HG02571 (cell line): ENCODE results near the gene RALB.
"Not testable (repeated sequence)": the region's sequence is repeated elsewhere in the genome, so short reads cannot be mapped to it uniquely, and the experiment has no call there.

Experiments used
- ATAC-seq: cut with Tn5 transposase; IDR thresholded peaks from one replicate; pipeline ENCODE4 v1.9.1; 2021; ENCODE audit warnings: mild to moderate bottlenecking, moderate library complexity; ENCODE audit not compliant: unreplicated experiment

RALB gene

DNA sequence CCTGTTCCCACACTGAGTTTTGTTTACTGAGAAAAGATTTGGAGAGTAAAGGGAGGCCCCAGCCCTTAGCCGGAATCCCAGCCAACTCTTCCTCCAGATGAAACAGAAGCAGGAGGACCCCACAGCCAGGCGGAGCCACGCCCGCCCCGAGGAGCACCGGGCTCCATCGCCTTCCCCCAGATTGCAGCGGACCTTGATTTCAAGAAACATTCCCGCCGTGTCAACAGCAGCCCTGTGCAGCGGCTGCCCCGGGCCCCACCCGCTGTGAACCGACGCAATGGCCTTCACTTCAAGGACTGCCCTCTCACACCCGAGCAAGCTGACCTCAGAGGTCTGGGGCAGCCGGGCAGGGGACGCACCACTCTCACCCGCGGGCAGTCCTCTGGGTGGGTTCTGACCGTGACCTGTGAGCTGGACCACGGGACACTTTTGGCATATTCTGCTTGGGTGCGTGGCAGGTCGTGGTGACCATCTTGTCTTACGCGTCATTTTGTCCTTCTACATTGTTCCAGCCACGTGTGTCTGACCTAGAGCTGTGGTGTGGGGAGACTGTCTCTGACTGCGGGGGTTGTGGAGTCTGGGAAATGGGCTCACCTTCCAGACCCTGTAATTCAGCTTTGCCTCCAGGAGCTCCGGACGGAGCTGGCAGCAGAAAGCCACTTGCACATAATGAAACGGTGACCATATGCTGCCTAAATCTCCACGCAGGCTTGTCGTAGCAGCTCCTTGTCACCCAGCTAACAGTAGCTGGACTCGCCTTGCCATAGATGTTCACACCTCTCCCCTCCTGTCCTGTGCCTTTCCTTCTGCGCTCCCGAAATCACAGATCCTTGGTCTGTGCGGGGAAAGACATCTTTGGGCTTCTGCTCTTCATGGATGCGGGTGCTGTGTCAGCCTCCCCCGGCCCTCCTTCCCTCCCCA lies 61.3 kb downstream of the RALB start:
- ATAC-seq = no peak

DNA sequence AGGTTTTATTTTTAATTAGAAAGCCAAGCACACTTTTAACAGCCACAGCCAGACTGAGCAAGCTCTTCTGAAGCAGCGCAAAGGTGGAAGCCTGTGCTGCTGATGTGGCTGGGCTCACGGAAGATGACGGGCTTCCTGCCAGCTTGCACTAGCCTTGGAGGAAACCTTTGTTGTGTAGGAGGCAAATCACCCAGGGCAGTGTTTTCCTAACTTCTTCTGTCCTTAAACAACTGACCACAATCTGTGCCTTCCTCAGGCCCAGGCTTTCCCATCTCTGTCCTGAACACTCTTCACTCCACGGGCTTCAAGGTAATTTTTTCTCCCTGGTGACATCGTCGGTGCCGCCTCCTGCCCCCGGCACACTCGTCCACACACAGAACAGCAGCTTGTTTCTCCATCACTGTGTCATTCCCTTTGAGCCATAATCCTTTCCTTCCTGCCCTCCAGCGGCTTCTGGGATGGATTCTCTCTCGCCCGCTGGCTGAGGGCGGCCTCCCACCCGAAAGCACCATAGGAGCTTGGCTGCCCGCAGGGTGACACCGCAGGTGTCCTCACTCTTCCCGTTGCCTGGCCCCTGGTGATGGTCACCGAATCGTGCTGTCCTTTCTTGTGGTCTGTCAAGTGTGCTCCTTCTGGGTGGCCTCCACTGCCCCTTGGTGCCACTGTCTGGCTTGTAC lies 62.2 kb downstream of the RALB start:
- no peak for ATAC-seq

DNA sequence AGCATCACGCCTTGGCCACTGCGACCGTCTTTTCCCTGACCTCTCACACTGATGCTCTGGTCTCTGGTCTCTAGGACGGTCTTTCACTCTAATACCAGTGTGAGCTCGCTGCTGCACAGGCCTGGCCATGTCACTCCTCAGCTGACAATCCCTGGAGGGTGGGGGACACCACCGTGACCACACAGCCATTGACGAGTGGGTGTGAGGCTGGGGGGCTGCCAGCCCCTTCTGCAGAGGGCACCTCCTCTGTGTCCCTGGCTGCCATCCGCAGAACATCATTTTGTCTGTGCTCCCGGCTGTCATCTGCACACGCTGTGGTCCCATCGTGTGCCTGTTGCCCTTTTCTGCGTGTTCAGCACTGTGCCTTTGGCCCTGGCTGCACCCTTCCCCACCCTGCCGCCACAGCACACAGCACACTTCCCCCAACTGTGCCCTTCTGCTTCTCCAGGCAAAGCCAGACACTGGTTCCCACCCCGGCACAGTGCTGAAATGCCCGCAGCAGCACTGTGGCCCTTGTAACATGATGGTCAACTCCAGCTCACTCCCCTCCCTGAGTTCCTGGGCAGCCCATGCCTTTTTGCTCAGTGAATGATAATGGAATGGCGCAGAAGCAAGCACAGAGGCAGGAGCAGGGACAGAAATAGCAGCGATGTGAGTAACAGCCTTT lies 62.8 kb downstream of the RALB start:
- ATAC-seq = no peak

DNA sequence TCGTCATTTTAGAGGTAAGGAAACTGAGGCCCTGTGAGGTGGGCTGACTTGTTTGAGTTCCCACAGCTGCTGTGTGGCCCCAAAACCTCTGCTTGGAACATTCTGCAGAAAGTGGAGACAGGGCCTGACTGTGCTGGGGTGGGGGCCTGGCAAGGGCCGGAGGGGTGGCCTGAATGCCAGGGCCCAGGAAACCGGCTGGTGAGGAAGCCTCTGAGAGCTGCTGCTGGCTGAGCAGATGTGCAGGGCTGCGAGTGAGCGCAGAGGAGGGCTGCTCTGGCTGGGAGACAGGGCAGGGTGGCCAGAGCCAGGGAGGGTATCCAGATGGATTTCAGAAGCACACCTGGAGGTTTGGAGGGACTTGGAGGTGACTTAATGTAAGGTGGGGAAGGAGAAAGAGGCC lies 63.4 kb downstream of the RALB start:
- ATAC-seq = no peak

DNA sequence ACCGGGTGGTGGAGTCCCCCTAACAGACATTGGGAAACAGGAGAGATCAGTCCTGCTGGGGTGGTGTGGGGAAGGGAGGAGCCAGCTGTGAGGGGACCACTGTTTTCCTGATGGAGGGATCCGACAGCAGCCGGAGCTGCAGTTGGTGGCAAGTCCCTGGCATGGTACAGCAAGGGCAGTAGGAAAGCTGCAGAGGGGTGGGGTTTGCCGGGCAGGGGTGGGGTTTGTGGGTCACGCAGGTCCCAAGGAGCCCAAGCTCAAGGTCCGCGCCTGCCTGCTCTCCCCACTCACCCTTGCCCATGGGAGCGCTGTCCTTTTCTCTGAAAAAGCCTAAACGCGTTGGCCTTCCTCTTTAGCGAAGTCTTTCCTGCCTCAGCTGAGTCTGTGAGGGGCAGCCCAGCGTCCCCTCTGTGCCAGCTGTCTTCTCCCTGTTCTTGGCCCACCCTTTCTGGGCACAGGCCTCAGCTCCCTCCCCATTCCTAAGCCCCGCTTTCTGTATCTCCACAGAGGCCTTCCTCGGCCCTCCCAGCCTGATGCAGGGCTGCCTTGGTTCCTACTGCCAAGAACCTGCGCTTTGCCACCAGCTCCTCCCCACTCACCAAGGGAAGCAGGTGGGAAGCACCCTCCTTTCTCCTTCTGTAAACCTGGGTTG lies 64.0 kb downstream of the RALB start:
- ATAC-seq = no peak

DNA sequence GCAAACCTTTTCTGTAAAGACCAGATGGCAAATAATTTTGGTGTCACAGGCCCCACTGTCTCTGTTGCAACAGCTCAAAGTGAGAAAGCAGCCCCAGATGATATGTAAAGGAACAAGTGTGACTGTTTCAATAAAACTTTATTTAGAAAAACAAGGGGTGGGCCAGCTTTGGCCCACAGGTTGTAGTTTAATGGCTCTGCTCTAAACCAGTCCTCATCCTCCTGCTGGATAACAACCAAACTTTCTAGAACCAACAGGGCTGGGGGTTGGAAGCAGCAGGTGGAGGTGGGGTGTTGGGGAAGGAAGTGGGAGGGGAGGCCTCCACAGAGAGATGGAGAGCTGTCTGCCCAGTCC lies 64.5 kb downstream of the RALB start:
- no peak for ATAC-seq

DNA sequence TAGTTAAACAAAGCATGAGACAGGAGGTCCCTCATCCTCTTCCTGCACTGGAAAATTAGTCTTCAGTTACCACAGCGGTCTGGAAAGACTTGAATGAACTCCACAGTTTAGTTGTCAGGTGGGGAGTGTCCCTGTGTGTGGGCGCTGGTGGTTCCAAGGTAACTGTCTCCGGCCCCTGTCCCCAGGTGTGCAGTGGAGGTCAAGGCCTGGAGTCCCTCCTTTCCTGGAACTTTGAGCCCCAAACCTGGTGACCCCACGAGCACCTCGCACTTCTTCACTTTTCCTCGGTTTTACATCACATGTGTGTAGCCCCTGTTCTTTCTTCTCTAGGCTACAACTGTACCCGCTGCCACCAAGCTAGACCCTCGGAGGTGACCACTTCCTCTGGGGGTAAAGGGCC lies 65.3 kb downstream of the RALB start:
- no peak for ATAC-seq

DNA sequence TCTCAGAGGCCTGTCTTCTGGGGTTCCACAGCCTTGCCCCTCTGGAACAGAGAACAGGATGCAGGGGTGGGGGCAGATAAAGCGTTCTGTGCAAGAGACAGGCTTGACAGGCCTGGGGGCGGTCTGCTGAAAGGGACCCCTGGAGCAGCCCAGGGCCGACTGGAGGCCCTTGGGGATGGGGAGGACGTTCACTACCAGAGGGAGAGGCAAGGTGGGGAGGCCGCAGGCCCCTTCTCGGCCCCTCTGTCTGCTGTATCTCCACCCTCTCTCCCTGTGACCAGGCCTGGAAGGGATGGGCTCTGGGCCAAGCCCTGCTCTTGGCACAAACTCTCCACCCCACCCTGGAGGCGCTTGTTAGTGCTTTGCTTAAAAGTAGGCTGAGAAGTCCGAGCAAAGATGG lies 66.0 kb downstream of the RALB start:
- ATAC-seq = no peak

DNA sequence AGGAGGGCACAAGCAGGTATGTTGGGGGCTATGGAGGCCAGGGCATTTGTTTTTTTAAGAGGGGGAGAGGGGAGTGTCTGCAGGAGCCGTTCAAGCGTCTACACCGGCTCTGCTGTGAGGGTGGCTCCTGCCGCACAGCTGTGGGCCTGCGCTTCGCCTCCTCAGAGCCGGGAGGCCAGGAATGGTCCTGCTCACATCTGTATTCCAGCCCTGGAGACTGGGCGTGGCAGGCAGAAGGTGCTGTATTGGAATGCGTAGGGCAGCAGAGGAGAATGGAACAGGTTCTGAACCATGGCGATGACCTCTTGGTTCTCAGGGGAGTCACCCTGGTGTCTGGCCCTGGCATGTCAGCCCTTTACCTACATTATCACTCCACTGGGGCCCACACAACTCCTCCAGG lies 66.5 kb downstream of the RALB start:
- no peak for ATAC-seq

DNA sequence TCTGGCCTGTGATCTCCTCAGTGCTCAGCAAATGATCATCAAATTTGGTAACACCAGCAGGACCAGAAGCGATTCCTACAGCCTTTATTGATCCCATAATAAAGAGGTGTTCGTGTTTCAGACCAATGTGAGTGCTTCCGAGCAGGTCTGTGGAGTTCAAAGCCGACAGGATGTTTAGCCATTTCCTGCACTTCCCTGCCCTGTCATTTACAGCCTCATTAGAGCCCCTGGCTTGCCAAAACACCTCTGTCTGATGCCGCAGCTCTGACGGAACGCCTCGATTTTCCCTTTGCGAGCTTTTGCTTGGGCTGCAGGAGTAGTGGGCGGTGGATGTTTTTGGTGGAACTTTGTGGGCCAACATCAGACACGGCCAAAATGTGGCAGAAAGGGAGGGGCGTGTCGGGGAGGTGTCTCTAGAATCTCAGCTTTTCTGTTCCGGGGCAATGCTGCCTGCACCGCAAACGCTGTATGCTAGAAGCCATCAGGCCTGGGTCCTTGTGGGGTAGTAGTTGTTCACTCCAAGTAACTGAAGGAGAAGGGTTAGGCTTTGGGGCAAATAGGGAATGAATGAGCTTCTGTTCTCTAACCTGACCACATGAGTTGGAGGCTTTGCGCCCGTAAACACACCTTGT lies 67.2 kb downstream of the RALB start:
- ATAC-seq = no peak

DNA sequence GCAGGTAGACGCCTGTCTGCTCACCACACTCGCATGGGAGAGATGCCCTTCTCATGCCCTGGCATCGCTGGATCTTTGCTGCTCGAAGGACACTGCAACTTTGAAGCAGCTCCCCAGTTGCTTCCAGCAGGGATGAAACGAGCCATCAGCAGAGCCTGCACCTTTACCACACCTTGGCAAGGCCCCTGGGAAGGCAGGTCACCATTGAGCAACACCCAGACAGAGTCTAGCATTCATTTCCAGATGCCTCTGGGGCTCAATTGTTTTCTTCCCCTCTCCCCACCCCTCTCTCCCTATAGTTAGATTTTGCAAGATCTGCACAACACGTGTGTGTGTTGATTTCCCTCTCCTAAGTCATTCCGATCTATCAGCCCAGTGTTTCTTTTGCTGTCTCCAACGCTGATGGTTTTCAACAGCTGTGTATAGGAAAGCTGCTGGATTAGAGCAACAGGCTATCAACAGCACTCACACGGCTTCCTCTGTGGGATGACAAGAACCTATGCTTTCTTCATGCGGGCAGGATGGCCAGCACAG lies 67.7 kb downstream of the RALB start:
- no peak for ATAC-seq

DNA sequence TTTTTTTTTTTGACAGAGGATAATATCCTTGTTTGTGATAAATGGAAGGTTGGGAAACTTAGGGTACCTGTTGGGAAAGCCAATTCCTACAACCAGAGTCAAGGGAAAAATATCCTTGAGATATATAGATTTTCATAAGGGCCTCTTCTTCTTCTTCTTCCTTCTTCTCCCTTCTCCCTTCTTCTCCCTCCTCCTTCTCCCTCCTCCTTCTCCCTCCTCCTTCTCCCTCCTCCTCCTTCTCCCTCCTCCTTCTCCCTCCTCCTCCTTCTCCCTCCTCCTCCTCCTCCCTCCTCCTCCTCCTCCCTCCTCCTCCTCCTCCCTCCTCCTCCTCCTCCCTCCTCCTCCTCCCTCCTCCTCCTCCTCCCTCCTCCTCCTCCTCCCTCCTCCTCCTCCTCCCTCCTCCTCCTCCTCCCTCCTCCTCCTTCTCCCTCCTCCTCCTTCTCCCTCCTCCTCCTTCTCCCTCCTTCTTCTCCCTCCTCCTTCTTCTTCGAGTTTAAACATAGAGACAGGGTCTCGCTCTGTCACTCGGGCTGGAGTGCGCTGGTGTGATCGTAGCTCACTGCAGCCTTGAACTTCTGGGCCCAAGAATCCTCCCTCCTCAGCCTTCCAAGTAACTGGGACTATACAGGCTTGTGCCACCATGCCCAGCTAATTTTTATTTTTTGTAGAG lies 68.4 kb downstream of the RALB start:
- ATAC-seq = not testable (repeated sequence)

DNA sequence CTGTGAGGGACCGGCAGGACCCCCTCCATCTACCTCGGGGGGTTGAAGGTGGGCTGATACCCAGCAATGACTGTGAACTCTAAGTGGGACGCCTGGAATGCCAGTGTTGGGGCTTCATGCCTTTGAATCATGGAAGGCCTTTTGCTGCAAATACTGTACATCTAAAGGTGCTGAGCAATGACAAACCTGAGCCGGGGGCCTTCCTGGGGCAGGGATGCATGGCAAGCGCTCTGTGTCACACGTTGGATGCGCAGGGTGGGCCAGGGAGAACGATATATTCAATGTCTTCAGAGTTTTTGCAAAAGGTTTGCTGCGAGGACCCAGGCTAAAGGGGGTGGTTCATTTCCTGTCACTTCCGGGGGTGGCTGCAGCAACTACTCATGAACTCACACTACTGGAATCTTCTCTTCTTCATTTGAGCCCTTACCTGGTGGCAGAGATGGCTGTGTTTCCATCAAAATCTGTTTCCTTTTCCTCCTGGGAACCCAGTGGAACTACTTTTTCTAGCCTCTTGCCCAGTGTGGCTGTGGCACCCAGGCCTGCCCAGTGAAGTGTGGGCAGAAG lies 69.2 kb downstream of the RALB start:
- ATAC-seq = no peak

DNA sequence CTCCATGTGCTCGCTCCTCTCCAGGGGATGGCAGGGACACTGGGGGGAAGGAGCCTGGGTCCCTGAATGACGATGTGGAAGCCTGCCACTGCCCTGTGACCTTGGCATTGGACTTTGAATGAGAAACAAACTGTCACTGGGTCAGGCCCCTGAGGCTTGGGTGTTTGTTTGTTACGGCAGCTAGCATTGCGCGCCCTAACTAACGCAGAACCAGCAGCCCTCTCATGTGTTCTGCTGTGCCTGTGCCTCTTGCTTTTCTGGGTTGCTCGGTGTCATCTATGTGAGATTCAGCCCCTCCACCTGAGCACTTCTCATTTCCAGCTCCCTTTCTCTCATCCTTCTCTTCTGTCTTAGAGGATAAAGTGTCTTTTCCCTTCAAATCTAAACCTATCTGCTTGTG lies 69.7 kb downstream of the RALB start:
- ATAC-seq = no peak

DNA sequence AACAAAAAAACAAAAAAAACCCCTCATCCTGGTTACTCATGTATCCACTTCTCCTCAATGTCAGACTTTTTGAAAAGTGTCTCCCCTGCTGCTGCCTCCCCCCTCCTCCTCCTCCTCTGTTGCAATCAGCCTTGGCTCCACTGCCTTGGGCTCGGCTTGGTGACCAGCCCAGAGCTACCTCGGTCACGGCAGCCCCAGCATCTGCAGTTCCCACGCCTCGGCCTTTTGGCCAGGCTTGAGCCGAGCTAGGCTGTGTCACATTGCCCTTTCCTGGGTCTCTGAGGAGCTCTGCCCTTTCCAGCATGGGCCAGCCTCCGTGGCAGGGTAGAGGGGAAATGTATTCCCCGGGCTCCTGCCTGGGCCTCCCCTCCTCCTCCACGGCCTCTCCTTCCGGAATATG lies 70.6 kb downstream of the RALB start:
- no peak for ATAC-seq

DNA sequence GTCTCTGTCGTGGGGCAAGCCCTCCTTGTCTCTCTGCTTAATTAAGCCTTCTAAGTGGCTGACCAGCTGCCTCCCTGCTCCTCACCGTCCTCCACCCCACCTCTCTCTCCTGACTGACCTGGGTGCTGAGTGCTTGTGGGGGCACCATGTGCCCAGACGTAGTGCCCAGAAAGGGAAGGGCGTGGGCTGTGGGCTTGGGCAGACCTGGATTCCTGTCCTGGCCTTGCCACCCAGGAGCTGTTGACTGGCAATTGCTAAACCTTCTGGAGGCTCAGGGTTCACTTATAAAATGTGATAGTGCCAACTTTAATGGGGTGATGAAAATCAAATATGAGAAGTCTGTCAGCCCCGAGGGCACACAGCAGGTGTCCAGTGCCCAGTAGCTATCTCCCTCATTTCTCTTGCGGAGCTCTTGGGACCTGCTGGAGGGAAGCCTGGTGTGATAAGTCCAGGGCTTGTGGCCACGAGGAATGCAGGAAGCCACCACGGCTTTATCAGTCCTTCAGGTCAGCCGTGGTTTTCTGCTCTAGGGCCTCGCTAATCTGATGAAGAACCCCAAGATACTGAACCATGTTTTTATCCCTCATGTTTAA lies 71.3 kb downstream of the RALB start:
- no peak for ATAC-seq

DNA sequence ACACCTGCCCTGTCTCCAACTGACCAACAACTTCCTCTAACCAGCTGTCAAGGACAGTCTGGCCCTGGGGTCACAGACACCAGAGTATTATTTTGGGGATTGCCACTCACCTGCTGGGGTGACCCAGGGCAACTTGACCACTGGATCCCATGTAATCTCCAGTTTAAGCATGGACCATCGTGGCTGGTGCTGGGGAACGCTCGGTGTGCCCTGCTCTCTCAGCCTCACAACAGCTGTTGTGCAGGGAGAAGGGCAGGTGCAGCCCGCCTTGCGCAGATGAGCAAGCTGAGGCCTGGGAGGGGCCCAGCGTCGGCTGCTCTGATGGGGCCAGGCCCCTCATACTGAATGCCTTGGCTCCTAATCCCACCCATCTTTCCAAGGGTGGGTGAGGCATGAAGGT lies 72.3 kb downstream of the RALB start:
- ATAC-seq = no peak

DNA sequence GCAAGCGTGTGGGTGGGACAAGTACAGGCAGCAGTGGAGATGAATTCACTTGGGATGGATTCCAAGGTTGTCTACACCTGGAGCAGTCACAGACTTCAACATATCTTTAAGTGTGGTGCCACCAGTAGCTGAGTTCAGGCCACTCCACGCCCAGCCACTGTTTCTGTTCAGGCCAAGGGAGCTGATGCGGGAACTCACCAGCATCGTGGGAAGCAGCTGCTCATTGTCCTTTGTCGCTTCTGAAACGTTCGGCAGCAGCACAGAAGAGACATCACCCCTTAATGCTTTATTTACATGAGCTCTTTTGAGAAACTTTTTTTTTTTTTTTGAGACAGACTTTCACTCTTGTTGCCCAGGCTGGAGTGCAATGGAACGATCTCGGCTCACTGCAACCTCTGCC lies 73.4 kb downstream of the RALB start:
- no peak for ATAC-seq
